Heart right ventricle (tissue), 16 donors: ENCODE measurements around the gene CCDC192. TPM values are rescaled to one million over a fixed set of nuclear protein-coding genes. Genes with fewer than 3 reads are reported as not detected.
A peak's percentile ranks its signal among the peaks of the same experiment; 100 is the strongest.

Source experiments
- ATAC-seq, 8 donors: fragments of 200-7000 bp; cut with Tn5 transposase; one replicate each; pipeline ENCODE4 v1.9.1; 2020; ENCODE audit warnings: mild to moderate bottlenecking in 8 of 8, moderate library complexity in 8 of 8, moderate number of reproducible peaks in 1 of 8
- DNase-seq, 2 donors: peaks; one replicate each; pipeline ENCODE4 v3.0.0-alpha.2; 2020
- H3K27ac ChIP-seq, 10 donors: fragments of 200-600 bp; sonication (generic) in 2 of 10; one replicate each; pipeline versions ENCODE4 v1.5.0 to v1.8.0; 2020 to 2022; ENCODE audit warnings: mild to moderate bottlenecking in 3 of 10
- H3K27me3 ChIP-seq, 7 donors: fragments of 200-600 bp; one replicate each; pipeline ENCODE4 v1.8.0; 2021 to 2022; ENCODE audit warnings: mild to moderate bottlenecking in 2 of 7
- H3K36me3 ChIP-seq, 9 donors: fragments of 200-600 bp; sonication (generic) in 1 of 9; one replicate each; pipeline versions ENCODE4 v1.5.0 to v1.8.0; 2020 to 2022; ENCODE audit warnings: mild to moderate bottlenecking in 2 of 9
- H3K4me1 ChIP-seq, 9 donors: fragments of 200-600 bp; sonication (generic) in 1 of 9; one replicate each; pipeline versions ENCODE4 v1.5.0 to v1.8.0; 2020 to 2022; ENCODE audit warnings: mild to moderate bottlenecking in 4 of 9
- H3K4me3 ChIP-seq, 10 donors: fragments of 200-600 bp; sonication (generic) in 2 of 10; one replicate each; pipeline versions ENCODE4 v1.5.0 to v1.8.0; 2020 to 2022; ENCODE audit warnings: mild to moderate bottlenecking in 7 of 10, moderate library complexity in 2 of 10
- H3K9me3 ChIP-seq, 11 donors: fragments of 200-600 bp in 10 of 11; sonication (generic) in 2 of 11; one replicate each; pipeline versions ENCODE4 v1.5.0 to v1.8.0; 2013 to 2022; ENCODE audit warnings: mild to moderate bottlenecking in 2 of 11, control low read depth in 1 of 11, moderate library complexity in 1 of 11
- WGBS, 2 donors: extraction: QIAGEN DNeasy Blood & Tissue Kit; methylation state at CpG; one replicate each; pipeline ENCODE4 v1.1.7; 2013; ENCODE audit warnings: inconsistent platforms in 1 of 2; 5-methylcytosine and 5-hydroxymethylcytosine counted together
- intact Hi-C, 10 donors: fragments of 100-400 bp; cut with DNase I; formaldehyde crosslinking; loops; one replicate each; pipeline versions ENCODE4 v1.11.1 to v1.14.2; 2022
- polyA plus RNA-seq, 2 donors: library from polyadenylated mRNA; stranded (reverse); fragments of 200-250 nt; gene quantifications; one replicate each; pipeline ENCODE4 v1.2.3, GENCODE V29; 2013
- total RNA-seq, 10 donors: library from RNA; stranded (reverse); fragmentation: NEBNext Ultra II Directional in 3 of 10; extraction: Animal tissue kit (Norgen Biotek cat#: 25700) in 3 of 10; gene quantifications; one replicate each; pipeline versions ENCODE4 v1.2.1 to v1.2.4, GENCODE V29; 2021 to 2023
- TF ChIP-seq, protein P1 (sequence below), 9 donors: fragments of 200-600 bp; sonication (generic) in 2 of 9; IDR thresholded peaks; one replicate each; pipeline versions ENCODE4 v1.5.0 to v1.8.0; 2021 to 2022; ENCODE audit warnings: antibody characterized with exemption in 9 of 9, mild to moderate bottlenecking in 5 of 9, moderate library complexity in 1 of 9
- donor health status: Arrhythmogenic right ventricular cardiomyopathy.
- donor health status: ischemic (EF 13 %, LVEDD 7.1; RV severe dilation, severe dysfunction).
- donor health status: healthy with polysubstance abuse.
- donor health status: DM: no; HTN: yes; CAD: no.
- donor health status: DM: no; HTN: no; CAD: no.
- donor health status: ischemic (EF 25% LVEDD 6.9; RV normal size, moderate dysfunction).
- donor health status: ischemic (EF 25% LVEDD 5.7; RV mildly dilated, moderate dysfunction).
- donor health status: healthy.
- donor health status: DM: yes; HTN: yes; CAD: no.
- donor health status: Ischemic cardiomyopathy.
- donor health status: ischemic (EF 35%, LVEDD 5.7; RV mildly dilated, moderate dysfunction).
- donor health status: nonischemic (EF 11% LVEDD 7.7; RV severe dilation, severe dysfunction).
- donor health status: DM: yes; HTN: yes; CAD: no.
- donor health status: PGD.
- donor health status: ischemic (EF 29% LVEDD 5.4; RV normal size, mild dysfunction).
- donor health status: nonischemic (EF 23%, LVEDD 6.1; RV moderate dilation, normal function).

CCDC192 gene
- total and polyA plus RNA-seq, 12 donors: 0.13 to 0.76 (median 0.33) TPM; not detected in 8

DNA sequence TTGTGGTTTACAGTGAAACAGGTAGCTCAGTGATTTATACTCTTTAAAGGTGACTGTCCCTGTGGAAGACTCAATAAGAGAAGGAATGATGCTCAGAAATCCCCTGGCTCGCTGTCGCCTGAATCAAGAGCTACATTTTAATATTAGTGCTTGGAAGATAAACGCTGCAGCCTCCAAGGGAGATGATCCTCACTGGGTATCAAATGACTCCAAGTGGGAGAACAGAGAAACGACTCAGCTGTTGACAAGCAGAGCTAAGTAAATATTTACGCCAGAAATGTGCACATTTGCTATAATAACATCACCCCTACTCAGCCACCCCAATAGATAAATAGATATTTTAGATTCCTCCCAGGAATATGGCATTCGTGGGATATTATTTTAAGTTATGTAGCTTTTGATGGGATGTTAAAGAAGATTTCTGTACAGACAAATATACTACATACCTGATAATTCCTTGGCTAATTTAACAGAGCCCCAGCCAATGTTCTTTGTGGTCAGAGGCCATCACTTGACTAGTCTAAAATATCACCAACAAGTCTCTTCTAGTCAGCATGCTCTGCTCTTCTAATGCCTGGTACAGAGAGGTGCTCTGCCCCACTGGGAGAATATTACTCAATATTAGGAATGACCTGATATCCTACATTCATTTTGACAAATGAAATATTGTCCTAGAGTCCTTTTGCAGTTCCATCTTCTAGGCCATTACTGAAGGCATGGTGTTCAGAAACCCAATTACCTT, 18.3 kb upstream of the CCDC192 start:
- H3K27me3 ChIP-seq: no peaks in the 10 kb centered on the region
- WGBS, 2 donors: 78% methylated on average over 6 of the region's 6 CpGs
- H3K4me1 ChIP-seq: peaks cover 0 to 15% (median 7%) of the 10 kb centered on the region in 9 donors
- ATAC-seq: no peak
- DNase-seq: no peak
- intact Hi-C loops: no loop called here
- H3K27ac ChIP-seq: peak overlapping the region in 1 of 10 donors; percentile 12
- H3K9me3 ChIP-seq: no peaks in the 10 kb centered on the region
- no peak overlapping the region for H3K4me3 ChIP-seq
- TF ChIP-seq, protein P1, sequence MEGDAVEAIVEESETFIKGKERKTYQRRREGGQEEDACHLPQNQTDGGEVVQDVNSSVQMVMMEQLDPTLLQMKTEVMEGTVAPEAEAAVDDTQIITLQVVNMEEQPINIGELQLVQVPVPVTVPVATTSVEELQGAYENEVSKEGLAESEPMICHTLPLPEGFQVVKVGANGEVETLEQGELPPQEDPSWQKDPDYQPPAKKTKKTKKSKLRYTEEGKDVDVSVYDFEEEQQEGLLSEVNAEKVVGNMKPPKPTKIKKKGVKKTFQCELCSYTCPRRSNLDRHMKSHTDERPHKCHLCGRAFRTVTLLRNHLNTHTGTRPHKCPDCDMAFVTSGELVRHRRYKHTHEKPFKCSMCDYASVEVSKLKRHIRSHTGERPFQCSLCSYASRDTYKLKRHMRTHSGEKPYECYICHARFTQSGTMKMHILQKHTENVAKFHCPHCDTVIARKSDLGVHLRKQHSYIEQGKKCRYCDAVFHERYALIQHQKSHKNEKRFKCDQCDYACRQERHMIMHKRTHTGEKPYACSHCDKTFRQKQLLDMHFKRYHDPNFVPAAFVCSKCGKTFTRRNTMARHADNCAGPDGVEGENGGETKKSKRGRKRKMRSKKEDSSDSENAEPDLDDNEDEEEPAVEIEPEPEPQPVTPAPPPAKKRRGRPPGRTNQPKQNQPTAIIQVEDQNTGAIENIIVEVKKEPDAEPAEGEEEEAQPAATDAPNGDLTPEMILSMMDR (IDR thresholded peaks at IDR 0.05): no peak
- no peaks in the 10 kb centered on the region for H3K36me3 ChIP-seq

DNA sequence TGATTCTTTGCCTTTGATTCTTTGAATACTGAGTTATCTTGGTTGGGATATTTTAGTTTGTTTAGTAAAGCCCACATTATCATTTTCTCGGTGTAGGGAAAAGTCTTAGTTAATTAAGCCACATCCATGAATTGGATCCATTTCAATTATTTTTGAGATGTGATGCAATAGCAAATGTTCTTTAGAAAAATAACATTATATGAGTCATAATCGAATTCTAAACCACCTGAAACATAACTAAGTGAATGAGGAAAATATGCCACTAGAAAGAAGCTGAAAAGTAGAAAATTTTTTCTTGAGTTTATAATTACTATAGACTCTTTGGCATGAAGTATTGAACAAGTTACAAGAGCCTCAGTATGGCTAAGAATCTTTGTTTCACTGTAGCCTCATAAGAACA, 17.5 kb upstream of the CCDC192 start:
- peaks cover 0 to under 1% (median 0%) of the 10 kb centered on the region in 11 donors for H3K9me3 ChIP-seq
- peaks cover 0 to 15% (median 7%) of the 10 kb centered on the region in 9 donors for H3K4me1 ChIP-seq
- intact Hi-C loops: no loop called here
- no peaks in the 10 kb centered on the region for H3K27me3 ChIP-seq
- TF ChIP-seq, protein P1 (IDR thresholded peaks at IDR 0.05): no peak
- H3K27ac ChIP-seq: peak overlapping the region in 2 of 10 donors; percentile 14 to 32
- whole genome bisulfite sequencing, 2 donors: 68 to 81% methylated on average over 2 of the region's 2 CpGs
- no peak for DNase-seq
- no peak overlapping the region for H3K4me3 ChIP-seq
- no peak for ATAC-seq
- H3K36me3 ChIP-seq: no peaks in the 10 kb centered on the region

DNA sequence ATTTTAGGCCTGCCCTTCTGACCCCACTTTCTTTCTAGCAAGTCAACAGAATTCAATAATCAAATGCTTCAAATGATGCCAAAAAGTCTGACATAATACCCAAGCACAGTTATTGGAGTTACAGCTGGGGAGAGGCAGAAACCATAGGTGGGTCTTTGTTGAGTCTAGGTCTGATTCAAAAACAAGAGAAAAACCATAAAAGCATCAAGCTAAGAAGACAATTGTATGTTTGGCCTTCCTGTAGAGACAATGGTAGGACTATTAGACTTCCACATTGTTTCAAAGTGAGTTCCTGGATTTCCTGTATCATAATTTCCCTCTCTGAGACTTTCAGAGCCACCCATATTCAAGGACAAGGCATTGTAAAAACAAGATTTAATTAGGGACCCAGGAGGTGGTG, 16.8 kb upstream of the CCDC192 start:
- intact Hi-C loops: no loop called here
- DNase-seq: no peak
- peaks cover 0 to 15% (median 7%) of the 10 kb centered on the region in 9 donors for H3K4me1 ChIP-seq
- TF ChIP-seq, protein P1 (IDR thresholded peaks at IDR 0.05): no peak
- H3K27me3 ChIP-seq: no peaks in the 10 kb centered on the region
- H3K4me3 ChIP-seq: no peak overlapping the region
- peaks cover 0 to 4% (median 0%) of the 10 kb centered on the region in 11 donors for H3K9me3 ChIP-seq
- peak in 5 of 8 donors; percentile 29 to 84 (median 47) for ATAC-seq
- no peaks in the 10 kb centered on the region for H3K36me3 ChIP-seq
- peak overlapping the region in 2 of 10 donors; percentile 14 to 32 for H3K27ac ChIP-seq

- ATAC-seq: no peak
- intact Hi-C loops: no loop called here
- Histone ChIP-seq H3K4me3 (no peak overlapping the region), H3K27me3 (no peaks in the 10 kb centered on the region), H3K27ac (no peak overlapping the region), H3K9me3 (peaks cover 0 to 4% (median 0%) of the 10 kb centered on the region in 11 donors), H3K4me1 (peaks cover 0 to 10% (median 0%) of the 10 kb centered on the region in 9 donors), H3K36me3 (no peaks in the 10 kb centered on the region)
- TF ChIP-seq, protein P1 (IDR thresholded peaks at IDR 0.05): no peak
- 90 to 95% methylated on average over 1 of the region's 1 CpG for WGBS, 2 donors
- DNase-seq: no peak
Measured at GRCh38 chr5:127694518-127695171, 8.5 kb upstream of the CCDC192 start.
